GM12878 (cell line): Measurements from ENCODE around the gene FAM200A. TPM values are rescaled to one million over a fixed set of nuclear protein-coding genes. Genes with fewer than 3 reads are reported as not detected.

ENCODE experiments used
- ATF7 ChIP-seq: fragments of 450-650 bp; IDR thresholded peaks from 2 replicates; pipeline ENCODE4 v1.6.1; 2016; ENCODE audit warnings: low read depth, mild to moderate bottlenecking
- CBFB ChIP-seq: IDR thresholded peaks from 2 replicates; pipeline ENCODE4 v1.6.1; 2016; ENCODE audit warnings: antibody characterized with exemption, low read depth
- CBX5 ChIP-seq: sonication (generic); IDR thresholded peaks from 2 replicates; pipeline ENCODE4 v1.6.1; 2016; ENCODE audit warnings: low read depth, moderate library complexity, mild to moderate bottlenecking, inconsistent platforms
- CHD2 ChIP-seq: IDR thresholded peaks from 2 replicates; pipeline ENCODE4 v1.6.1; 2011; ENCODE audit warnings: low read depth, low read length, improper control_type of control experiment, borderline replicate concordance
- EGR1 ChIP-seq, 2 experiments: IDR thresholded peaks; 1 replicate in 1 of 2; 2 replicates in 1 of 2; pipeline ENCODE4 v1.6.1; 2011 to 2012; ENCODE audit warnings: low read depth in 2 of 2, low read length in 2 of 2, borderline replicate concordance in 1 of 2, mild to moderate bottlenecking in 1 of 2, moderate library complexity in 1 of 2
- ESRRA ChIP-seq: IDR thresholded peaks from 2 replicates; pipeline ENCODE4 v1.6.1; 2012; ENCODE audit warnings: mild to moderate bottlenecking, low read length, improper control_type of control experiment
- HDAC6 ChIP-seq: fragments of 200-600 bp; sonication (generic); IDR thresholded peaks from one replicate; pipeline ENCODE4 v1.8.0; 2017; ENCODE audit warnings: antibody characterized with exemption; ENCODE audit not compliant: unreplicated experiment
- MYB ChIP-seq: fragments of 150-350 bp; IDR thresholded peaks from 2 replicates; pipeline ENCODE4 v1.6.1; 2014; ENCODE audit warnings: mild to moderate bottlenecking, low read depth, low read length, borderline replicate concordance
- NFYA ChIP-seq: IDR thresholded peaks from 2 replicates; pipeline ENCODE4 v1.6.1; 2011; ENCODE audit warnings: low read depth, mild to moderate bottlenecking, low read length, improper control_type of control experiment, borderline replicate concordance
- NR2C1 ChIP-seq: fragments of 450-650 bp; IDR thresholded peaks from 2 replicates; pipeline ENCODE4 v1.6.1; 2017; ENCODE audit warnings: antibody characterized with exemption, mild to moderate bottlenecking, moderate library complexity
- POLR2A ChIP-seq: IDR thresholded peaks from 2 replicates; pipeline ENCODE4 v1.6.1; 2011; ENCODE audit warnings: low read depth, mild to moderate bottlenecking, low read length
- POLR2AphosphoS2 ChIP-seq: IDR thresholded peaks from 2 replicates; pipeline ENCODE4 v1.6.1; 2011; ENCODE audit warnings: low read depth, mild to moderate bottlenecking, low read length, improper control_type of control experiment, moderate library complexity
- POU2F2 ChIP-seq: IDR thresholded peaks from 3 replicates; pipeline ENCODE4 v1.6.1; 2011; ENCODE audit warnings: low read depth, mild to moderate bottlenecking, low read length, borderline replicate concordance
- RELA ChIP-seq: fragments of 450-650 bp; IDR thresholded peaks from 2 replicates; pipeline ENCODE4 v1.8.0; 2014; ENCODE audit warnings: borderline replicate concordance; ENCODE audit not compliant: partially characterized antibody
- REST ChIP-seq: IDR thresholded peaks from 2 replicates; pipeline ENCODE4 v1.6.1; 2012; ENCODE audit warnings: mild to moderate bottlenecking, low read depth, low read length
- SIN3A ChIP-seq: IDR thresholded peaks from 2 replicates; pipeline ENCODE4 v1.6.1; 2012; ENCODE audit warnings: low read depth, low read length, improper control_type of control experiment
- SIX5 ChIP-seq: IDR thresholded peaks from 2 replicates; pipeline ENCODE4 v1.6.1; 2011; ENCODE audit warnings: mild to moderate bottlenecking, low read depth, low read length, moderate library complexity; ENCODE audit not compliant: severe bottlenecking
- SMARCA5 ChIP-seq: fragments of 450-650 bp; IDR thresholded peaks from 2 replicates; pipeline ENCODE4 v1.6.1; 2017; ENCODE audit warnings: mild to moderate bottlenecking
- SPI1 ChIP-seq: IDR thresholded peaks from 2 replicates; pipeline ENCODE4 v1.6.1; 2011; ENCODE audit warnings: low read depth, mild to moderate bottlenecking, low read length, moderate library complexity, borderline replicate concordance; ENCODE audit not compliant: insufficient read depth
- SREBF1 ChIP-seq: IDR thresholded peaks from 2 replicates; pipeline ENCODE4 v1.6.1; 2012; ENCODE audit warnings: mild to moderate bottlenecking, low read length
- SUPT20H ChIP-seq: IDR thresholded peaks from 2 replicates; pipeline ENCODE4 v1.6.1; 2011; ENCODE audit warnings: low read depth, mild to moderate bottlenecking, low read length, moderate library complexity, borderline replicate concordance; ENCODE audit not compliant: control insufficient read depth
- polyA plus RNA-seq, 11 experiments: library from polyadenylated mRNA; depleted of rRNA in 4 of 11; unstranded in 6 of 11; stranded (reverse) in 5 of 11; fragments of >200 nt; fragmentation: Nextera tagmentation in 4 of 11; fragmentation: Illumina TruSeq in 1 of 11; extraction: Ambion mirVana in 4 of 11; extraction: Trizol in 1 of 11; gene quantifications; 1 replicate in 1 of 11; 2 replicates in 10 of 11; pipeline versions ENCODE4 v1.2.1 to v1.2.3, GENCODE V29; 2011 to 2016; ENCODE audit warnings: inconsistent platforms in 2 of 11, missing spikeins in 2 of 11, low read depth in 1 of 11
- total RNA-seq, 4 experiments: library from RNA; depleted of rRNA in 3 of 4; stranded (reverse); fragments of >200 nt in 3 of 4; fragmentation: Illumina TruSeq in 1 of 4; extraction: Trizol in 1 of 4; gene quantifications; 2 replicates each; pipeline versions ENCODE4 v1.2.1 to v1.2.3, GENCODE V29; 2013 to 2021
- TF ChIP-seq, protein P1 (sequence below): fragments of 450-650 bp; IDR thresholded peaks from 2 replicates; pipeline ENCODE4 v1.6.1; 2017; ENCODE audit warnings: borderline replicate concordance
- TF ChIP-seq, protein P2 (sequence below): IDR thresholded peaks from 2 replicates; pipeline ENCODE4 v1.6.1; 2012; ENCODE audit warnings: low read depth, low read length, improper control_type of control experiment
- TF ChIP-seq, protein P3 (sequence below): fragments of 450-650 bp; IDR thresholded peaks from 2 replicates; pipeline ENCODE4 v1.6.1; 2017; ENCODE audit warnings: mild to moderate bottlenecking

FAM200A gene
- total and polyA plus RNA-seq, 10 of the 15 experiments (the other 5 are each of a cell fraction or from before 2014, with no cell fraction given): 2.7 to 9.0 (median 6.5) TPM

DNA sequence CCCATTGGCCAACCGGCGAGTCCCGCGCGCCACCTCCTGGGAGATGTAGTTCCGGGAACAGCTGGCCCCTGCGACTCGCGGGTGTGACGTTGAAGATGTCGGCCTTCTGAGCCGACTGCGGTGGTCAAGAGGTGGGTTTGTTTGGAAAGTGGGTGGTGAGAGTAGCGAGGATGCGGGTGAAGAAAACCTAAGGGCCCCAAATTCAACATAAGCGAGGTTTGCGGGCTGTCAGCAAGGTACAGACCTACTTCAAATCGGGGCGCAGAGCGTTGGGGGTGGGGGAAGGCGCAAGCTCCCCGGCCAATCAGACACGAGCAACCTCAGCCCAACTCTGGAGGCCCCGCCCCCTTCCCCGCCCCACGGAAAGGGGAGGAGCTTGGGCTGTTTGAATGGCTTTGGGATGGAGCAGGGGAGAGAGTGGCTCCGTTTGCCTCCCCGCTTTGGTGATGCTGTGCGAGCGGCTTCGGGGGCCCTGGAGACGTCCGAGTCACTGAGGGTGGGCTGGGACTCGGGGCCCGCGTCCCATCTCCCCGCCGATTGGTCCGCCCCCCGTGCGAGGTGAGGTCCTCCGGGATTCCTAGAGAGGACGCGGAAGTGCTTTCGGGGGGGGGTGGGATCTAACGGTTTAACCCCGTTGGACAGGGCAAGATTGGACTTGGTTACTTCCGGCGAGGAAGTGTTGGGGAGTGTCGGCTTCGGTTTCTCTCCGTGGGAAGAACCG is 47.2 kb downstream of the FAM200A start, which contains the start of gene ZKSCAN5 (continued):
- TF ChIP-seq REST (0 out of 2 replicates have a peak, but pooled peaks have one; percentile 46), POU2F2 (peak; percentile 83), NFYA (no peak), SMARCA5 (no peak), HDAC6 (peak; percentile 25), SIX5 (peak; percentile 84), RELA (peak; percentile 82), SUPT20H (no peak), SREBF1 (peak; percentile 84), SPI1 (peak; percentile 44; the same call in 1 of the 2 replicates), NR2C1 (peak; percentile 93), ESRRA (no peak), CBFB (peak; percentile 67; the same call in 1 of the 2 replicates), CBX5 (no peak), EGR1 (IDR thresholded peaks at IDR 0.05; ENCODE audit: borderline replicate concordance in 1 of 2, low read depth in 2 of 2, low read length in 2 of 2) (peak in 1 of 2 experiments; percentile 86; a peak in 2 of 3 replicates), POLR2AphosphoS2 (peak; percentile 62), SIN3A (peak; percentile 17; the same call in 1 of the 2 replicates), POLR2A (peak; percentile 94), CHD2 (peak; percentile 94; the same call in 1 of the 2 replicates), ATF7 (peak; percentile 83), MYB (0 out of 2 replicates have a peak, but pooled peaks have one; percentile 65)
- TF ChIP-seq, protein P1, sequence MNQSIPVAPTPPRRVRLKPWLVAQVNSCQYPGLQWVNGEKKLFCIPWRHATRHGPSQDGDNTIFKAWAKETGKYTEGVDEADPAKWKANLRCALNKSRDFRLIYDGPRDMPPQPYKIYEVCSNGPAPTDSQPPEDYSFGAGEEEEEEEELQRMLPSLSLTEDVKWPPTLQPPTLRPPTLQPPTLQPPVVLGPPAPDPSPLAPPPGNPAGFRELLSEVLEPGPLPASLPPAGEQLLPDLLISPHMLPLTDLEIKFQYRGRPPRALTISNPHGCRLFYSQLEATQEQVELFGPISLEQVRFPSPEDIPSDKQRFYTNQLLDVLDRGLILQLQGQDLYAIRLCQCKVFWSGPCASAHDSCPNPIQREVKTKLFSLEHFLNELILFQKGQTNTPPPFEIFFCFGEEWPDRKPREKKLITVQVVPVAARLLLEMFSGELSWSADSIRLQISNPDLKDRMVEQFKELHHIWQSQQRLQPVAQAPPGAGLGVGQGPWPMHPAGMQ: no peak
- TF ChIP-seq, protein P2, sequence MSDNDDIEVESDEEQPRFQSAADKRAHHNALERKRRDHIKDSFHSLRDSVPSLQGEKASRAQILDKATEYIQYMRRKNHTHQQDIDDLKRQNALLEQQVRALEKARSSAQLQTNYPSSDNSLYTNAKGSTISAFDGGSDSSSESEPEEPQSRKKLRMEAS: peak; percentile 50; the same call in 1 of the 2 replicates
- TF ChIP-seq, protein P3, sequence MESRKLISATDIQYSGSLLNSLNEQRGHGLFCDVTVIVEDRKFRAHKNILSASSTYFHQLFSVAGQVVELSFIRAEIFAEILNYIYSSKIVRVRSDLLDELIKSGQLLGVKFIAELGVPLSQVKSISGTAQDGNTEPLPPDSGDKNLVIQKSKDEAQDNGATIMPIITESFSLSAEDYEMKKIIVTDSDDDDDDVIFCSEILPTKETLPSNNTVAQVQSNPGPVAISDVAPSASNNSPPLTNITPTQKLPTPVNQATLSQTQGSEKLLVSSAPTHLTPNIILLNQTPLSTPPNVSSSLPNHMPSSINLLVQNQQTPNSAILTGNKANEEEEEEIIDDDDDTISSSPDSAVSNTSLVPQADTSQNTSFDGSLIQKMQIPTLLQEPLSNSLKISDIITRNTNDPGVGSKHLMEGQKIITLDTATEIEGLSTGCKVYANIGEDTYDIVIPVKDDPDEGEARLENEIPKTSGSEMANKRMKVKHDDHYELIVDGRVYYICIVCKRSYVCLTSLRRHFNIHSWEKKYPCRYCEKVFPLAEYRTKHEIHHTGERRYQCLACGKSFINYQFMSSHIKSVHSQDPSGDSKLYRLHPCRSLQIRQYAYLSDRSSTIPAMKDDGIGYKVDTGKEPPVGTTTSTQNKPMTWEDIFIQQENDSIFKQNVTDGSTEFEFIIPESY: no peak
